GOT3 (cell line): Measurements from ENCODE around the gene CD320.
"Not testable (repeated sequence)": the region's sequence is repeated elsewhere in the genome, so short reads cannot be mapped to it uniquely, and the experiment has no call there.

ENCODE experiments used
- DNase-seq: peaks from one replicate; lab custom pipeline; 2025; ENCODE audit warnings: mixed read lengths; lab: John Stamatoyannopoulos, UW

The CD320 gene

DNA sequence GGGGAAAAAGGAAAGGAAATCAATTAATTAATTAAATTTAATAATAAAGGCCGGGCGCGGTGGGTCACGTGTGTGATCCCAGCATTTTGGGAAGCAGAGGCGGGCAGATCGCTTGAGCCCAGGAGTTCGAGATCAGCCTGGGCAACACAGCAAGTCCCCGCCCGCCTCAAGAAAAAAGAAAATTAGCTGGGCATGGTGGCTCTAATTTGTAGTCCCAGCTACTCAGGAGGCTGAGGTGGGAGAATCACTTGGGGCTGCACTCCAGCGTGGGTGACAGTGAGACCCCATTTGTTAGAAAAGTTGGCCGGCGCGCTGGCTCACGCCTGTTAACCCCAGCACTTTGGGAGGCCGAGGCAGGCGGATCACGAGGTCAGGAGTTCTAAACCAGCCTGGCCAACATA lies 733 bp upstream of the CD320 start:
- no peak for DNase-seq

DNA sequence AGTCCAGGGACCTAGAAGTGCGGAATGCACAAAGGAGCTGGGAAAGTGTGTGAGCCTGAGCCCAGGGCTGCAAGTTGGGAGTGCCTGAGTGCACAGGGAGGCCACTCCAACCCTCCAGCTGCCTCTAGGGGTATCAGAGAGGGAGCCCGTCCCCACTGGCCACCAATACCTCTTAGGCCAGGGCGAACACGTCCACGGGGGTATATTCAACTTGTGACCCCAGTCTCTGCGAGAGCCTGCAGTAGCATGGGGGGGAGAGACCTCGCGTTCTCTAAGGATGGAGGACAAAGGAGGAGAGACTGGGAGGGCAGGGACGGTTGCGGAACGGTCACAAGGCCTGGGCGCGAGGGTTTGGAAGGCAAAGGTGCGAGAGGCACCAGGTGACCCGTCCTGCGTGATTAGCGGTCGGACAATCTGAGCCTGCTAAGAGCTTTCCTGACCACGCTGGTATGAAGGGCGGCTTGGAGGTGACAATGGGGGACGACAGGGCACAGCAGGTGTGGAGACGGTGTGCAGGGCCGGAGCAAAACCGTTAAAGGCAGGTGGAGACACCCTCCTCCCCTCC lies 676 bp downstream of the CD320 start:
- DNase-seq = no peak

DNA sequence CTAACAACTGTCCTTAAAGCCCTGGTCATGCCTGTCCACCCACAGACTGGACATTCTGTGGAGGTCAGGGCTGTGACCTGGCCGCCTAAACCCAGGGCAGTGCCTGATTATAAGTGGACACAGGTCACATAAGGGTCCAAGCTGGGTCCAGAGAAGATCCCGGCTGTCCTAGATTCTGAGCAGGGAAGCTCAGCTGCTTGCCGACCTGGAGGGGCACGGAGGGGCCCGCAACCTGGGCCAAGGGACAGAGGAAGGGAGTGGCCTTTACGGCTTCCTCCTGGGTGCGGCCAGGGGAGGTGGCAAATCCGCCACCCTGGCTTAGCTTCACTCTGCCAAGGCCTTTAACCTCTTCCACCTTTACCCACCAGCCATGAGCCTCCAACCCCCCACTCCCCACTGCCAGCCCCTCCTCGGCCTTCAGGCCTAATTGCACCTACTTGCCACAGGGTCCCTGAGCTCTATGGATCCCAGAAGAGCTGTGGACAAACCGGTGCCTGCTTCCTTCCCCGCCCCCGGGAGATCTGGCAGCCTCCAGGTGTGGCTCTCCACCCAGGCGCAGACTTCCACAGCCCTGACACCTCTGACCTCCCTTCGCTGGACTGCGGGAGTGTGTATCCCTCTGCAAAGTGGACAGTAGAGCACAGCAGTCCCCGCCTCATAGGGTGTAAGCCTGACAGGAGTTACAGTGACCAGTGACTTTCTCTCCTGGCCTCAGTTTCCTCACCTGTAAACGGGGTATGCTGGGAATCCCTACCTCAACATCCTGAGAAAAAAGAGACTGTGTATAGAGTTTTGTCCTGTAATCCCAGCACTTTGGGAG lies 1.7 kb downstream of the CD320 start:
- DNase-seq = no peak

- no peak for DNase-seq
These were observed 2.4 kb downstream of the CD320 start for GRCh38 chr19:8305798-8306197.

- no peak for DNase-seq
These were observed 3.1 kb downstream of the CD320 start for GRCh38 chr19:8304841-8305621.

GRCh38 chr19:8302734-8303133 lies 5.4 kb downstream of the CD320 start:
- no peak for DNase-seq

GRCh38 chr19:8302357-8302691 lies 5.8 kb downstream of the CD320 start:
- no peak for DNase-seq

DNA sequence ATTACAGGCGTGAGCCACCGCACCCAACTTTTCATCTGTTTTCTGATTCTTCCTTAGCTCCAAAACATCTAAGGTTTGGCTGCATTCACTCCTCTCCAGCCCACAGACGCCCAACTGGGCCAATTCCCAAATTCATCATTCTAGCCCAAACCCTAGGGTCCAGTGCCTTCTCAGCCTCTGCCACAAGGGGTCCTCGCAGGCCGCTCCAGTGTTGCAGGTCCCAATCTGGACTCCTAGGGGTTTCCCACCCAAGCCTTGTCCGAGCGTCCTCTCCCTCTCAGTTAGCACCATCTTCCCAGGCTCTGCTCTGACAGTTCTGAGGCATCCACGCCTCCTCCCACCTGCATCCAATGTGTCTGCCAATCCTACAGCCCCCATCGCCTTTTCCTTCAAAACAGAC lies 16.8 kb downstream of the CD320 start:
- not testable (repeated sequence) for DNase-seq

DNA sequence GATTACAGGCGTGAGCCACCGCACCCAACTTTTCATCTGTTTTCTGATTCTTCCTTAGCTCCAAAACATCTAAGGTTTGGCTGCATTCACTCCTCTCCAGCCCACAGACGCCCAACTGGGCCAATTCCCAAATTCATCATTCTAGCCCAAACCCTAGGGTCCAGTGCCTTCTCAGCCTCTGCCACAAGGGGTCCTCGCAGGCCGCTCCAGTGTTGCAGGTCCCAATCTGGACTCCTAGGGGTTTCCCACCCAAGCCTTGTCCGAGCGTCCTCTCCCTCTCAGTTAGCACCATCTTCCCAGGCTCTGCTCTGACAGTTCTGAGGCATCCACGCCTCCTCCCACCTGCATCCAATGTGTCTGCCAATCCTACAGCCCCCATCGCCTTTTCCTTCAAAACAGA lies 31.6 kb downstream of the CD320 start:
- DNase-seq = not testable (repeated sequence)

DNA sequence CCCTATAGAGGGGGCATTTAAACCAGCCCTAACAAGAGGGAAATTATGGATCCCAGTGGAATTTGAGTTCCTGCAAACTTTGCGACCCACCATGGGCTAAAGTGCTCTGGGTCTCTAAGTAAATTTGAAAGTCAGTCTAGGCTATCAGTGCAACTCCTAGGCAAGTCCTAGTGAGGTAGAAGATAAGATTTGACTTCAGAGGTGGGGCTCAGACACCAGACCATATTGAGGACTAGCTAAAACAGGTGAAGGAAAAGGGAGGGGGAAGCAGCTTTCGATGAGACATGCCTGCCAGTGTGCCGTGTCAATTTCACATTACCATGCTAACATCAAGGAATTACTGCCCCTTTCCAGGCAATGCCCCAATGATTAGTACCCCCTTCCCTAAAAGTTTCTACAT lies 38.4 kb downstream of the CD320 start:
- no peak for DNase-seq

- no peak for DNase-seq
These were observed 42.3 kb downstream of the CD320 start for GRCh38 chr19:8265872-8266271.

DNA sequence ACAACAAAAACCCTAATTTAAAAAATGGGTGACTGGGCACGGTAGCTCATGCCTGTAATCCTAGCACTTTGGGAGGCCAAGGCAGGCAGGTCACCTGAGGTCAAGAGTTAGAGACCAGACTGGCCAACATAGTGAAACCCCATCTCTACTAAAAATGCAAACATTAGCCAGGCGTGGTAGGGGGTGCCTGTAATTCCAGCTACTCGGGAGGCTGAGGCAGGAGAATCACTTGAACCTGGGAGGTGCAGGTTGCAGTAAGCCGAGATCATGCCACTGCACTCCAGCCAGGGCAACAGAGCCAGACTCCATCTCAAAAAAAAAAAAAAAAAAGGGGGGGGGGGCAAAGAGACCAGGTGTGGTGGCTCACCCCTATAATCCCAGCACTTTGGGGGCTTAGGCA lies 43.9 kb downstream of the CD320 start:
- DNase-seq = not testable (repeated sequence)

DNA sequence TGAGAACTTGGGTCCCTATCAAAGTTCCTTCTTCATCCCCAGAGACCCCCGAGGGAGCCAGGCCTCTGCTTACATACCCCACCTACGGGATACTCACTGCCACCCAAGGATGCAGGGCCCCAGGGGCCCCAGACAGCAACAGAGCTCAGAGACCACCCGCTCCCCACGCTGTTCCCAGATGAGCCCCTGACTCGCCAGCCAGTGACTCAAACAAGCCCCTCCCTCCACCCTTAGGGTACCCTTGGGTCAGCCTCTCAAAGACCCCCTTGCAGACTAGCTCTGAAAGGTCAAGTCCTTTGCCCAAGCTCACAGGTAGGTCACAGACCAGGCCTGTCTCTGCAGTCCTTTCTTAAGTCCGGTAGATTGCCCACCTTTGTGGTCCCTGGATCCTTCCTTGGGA lies 45.7 kb downstream of the CD320 start:
- DNase-seq = no peak

DNA sequence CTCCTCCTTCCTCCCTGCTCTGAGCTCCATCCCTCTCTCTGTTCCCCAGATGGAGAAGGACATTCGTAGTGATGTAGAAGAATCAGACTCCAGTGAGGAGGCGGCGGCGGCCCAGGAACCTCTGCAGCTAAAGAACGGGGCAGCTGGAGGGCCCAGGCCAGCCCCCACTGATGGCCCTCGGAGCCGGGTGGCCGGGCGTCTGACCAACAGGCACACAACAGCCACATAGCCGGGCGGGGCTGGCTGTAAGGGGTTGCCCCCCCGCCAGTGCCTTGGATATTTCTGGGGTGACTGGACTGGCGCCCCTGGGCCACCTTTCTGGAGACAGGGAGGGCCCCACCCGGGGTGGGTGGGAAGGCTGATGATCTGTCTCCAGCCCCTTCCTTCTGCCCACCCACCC lies 46.3 kb downstream of the CD320 start:
- no peak for DNase-seq

DNA sequence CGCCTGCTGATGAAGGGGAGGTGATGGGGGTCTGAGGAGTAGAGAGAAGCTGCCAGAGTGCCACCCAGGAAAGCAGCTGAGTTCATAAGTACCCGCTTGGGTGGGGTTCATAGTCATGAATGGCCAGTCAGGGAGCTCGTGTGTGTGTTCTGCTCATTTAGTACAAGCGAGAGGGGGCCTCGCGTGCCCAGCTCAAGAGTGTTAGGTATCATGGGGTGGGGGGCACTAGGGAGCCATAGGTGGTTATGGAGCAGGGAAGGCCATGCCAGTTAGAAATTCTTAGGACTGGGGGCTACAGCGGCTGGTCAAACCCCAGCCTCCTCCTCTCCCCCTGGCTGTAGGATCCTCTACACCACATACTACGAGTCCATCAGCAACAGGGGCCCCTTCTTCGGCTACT lies 46.8 kb downstream of the CD320 start:
- DNase-seq = no peak

DNA sequence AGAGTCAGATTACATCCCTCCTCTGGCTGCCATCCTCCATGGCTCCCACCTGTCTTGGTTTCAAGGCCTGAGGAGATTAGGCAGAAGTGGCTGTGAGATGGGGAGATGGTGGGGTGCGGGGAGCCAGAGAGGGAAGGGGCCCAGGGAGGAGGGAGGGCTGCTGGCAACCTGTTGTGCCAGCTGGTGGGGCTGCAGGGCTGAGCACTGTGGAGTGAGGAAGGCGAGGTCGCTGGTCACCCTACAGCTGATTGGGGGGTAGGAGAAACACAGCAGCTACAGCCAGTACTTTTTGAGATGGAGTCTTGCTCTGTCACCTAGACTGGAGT lies 48.3 kb downstream of the CD320 start:
- no peak for DNase-seq

DNA sequence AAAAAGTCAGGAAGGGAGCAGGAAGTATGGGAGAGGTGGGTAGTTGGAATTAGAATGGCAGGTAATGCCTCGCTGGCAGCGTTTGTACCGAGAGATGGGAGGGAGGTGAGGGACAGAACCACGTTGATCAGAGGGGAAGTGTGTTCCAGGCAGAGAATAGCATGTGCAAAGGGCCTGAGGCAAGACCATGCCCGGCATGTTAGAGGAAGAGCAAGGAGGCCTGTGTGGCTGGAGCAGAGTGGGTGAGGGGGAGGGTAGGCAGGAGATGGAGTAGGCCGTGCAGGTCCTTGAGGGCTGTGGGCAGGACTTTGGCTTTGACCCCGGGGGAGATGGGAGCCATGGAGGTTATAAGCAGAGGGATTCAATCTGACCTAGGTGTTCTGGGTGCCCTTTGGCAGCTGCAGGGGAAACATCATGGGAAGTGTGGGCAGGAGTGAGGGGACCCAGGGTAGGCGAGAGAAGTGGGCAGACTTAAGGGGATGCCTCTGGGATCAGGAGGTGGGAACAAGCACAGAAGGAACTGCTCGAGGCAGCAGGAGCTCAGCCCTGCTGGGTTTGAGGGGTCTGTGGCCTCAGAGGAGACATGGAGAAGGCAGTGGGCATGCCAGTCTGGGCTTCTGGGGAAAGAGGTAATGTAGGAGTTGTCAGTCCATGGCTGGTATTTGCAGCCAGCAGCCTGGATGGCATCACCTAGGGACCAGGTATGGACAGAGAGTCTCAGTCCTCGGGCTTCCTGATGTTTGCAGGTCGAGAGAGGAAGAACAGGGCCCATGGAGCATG lies 48.8 kb downstream of the CD320 start:
- no peak for DNase-seq

DNA sequence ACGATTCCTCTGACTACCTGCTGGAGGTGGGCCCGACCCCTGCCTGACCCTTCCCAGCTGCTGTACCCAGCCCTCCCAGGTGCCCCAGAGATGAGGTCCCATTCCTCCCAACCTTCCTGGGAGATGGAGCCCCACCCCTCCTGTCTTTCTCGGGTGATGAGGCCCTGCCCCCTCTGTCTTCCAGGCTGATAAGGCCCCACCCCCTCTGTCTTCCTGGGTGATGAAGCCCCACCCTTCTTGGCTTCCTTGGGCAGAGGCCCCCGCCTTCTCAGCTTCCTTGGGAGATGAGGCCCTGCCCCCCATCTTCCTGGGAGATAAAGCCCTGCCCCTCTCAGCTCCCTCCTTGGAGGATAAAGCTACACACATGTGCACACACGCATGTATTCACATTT lies 51.1 kb downstream of the CD320 start:
- DNase-seq = no peak

GRCh38 chr19:8256276-8257051 lies 51.7 kb downstream of the CD320 start:
- DNase-seq = no peak

DNA sequence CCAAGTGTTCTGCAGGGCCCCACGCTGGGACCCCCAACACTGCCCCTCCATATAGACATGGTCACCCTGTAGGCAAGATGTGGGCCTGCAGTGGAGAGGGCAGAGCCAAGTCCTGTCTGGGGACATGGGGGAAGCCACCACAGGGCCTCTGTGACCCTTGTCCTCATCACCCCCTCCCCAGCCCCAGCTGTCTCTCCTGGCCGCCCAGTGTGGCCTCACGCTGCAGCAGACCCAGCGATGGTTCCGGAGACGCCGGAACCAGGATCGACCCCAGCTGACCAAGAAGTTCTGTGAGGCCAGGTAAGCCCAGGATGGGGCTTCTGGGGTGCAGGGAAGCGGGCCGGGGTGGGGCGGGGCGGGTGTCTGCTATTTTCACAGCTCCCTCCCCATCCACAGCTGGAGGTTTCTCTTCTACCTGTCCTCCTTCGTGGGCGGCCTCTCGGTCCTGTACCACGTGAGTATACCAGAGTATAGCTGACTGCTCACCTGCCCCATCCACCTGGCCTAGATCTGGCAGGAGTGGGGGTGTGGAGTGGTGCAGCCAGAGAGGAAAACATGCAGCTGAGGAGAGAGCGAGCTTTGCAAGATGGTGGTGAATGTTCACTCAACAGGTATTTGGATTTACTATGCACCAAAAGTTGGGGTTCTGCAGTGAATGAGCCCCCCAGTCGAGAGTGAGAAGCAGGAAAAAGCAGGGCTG lies 52.6 kb downstream of the CD320 start:
- no peak for DNase-seq
